Stimulated activated CD8-positive, alpha-beta memory T cell treated with anti-CD3 and anti-CD28 coated beads, Interleukin-4, amount 100 ng/mL, for 48 hours (primary cell): ENCODE data around the gene TRIM17.
A peak's percentile ranks its signal among the peaks of the same experiment; 100 is the strongest.
"Not testable (repeated sequence)": the region's sequence is repeated elsewhere in the genome, so short reads cannot be mapped to it uniquely, and the experiment has no call there.

Source experiments
- DNase-seq: peaks from one replicate; pipeline ENCODE4 v3.0.0-alpha.2; 2020

Gene TRIM17

GRCh38 chr1:228448372-228448771 is 31.7 kb upstream of the TRIM17 start:
- DNase-seq, result no peak

GRCh38 chr1:228446852-228447251 is 30.2 kb upstream of the TRIM17 start:
- DNase-seq, result no peak

- peak; percentile 64 for DNase-seq
Measured at GRCh38 chr1:228445843-228446650, 29.4 kb upstream of the TRIM17 start.

- DNase-seq, result no peak
Measured at GRCh38 chr1:228445490-228445842, 28.8 kb upstream of the TRIM17 start.

- no peak for DNase-seq
Measured at GRCh38 chr1:228443395-228443794, 26.7 kb upstream of the TRIM17 start.

DNA sequence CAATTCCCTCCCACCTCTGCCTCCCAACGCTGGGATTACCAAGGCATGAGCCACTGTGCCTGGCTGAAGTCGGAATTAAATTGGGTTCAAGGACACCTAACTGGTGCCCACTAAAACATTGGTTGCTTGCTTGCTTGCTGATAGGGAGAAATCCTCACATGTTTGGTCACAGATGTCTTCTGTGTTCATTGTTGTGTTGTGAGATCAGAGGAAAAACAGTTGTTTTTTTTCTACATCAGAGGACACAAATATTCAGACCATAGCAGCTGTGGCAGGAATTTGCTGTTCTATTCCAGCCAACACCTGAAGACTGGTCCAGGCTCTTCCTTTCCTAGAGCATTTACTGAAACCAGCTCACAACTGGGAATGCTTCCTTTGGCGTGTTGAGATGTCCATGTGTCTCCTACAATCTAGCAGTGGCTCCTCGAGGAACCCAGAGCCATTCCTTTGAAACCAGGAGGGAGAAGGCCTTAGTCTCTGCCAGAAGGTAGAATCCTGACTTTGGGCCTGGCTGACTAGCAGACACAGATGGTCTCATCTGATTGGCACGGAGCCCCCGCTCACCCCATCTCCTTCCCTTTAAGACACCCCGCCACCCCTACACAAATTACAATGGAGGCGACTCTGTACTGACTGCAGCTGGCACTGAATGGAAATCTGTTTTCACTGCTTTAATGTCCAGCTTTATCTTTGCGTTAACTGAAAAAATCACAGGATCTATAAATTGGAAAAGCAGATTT is 24.3 kb upstream of the TRIM17 start:
- no peak for DNase-seq

GRCh38 chr1:228438266-228438665 is 21.6 kb upstream of the TRIM17 start:
- no peak for DNase-seq

DNA sequence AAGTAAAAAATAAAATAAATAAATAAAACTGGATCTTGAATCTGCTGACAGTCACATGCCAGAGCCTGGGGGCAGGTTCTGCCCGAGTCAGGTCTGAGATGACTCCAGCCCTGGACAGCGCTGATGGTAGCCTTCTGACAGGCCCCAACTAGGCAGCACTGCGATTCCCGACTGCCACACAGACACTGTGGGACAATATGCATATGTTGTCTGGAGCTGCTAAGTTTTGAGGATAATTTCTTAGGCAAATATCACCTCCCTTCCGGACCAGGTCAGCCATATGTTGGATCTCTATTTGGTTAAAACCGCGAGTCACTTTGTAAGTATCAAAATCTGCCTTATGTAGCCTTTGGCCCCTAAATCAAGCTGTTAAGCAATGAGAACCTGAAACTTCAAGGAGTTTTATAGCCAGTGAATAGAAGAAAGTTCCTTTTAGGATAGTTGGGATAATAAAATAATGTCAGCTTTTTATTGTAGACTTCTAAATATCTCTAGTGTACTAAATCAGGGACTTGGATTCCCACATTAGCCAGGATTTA is 20.8 kb upstream of the TRIM17 start:
- no peak for DNase-seq

- DNase-seq, result no peak
Measured at GRCh38 chr1:228434689-228435088, 18.0 kb upstream of the TRIM17 start.

DNA sequence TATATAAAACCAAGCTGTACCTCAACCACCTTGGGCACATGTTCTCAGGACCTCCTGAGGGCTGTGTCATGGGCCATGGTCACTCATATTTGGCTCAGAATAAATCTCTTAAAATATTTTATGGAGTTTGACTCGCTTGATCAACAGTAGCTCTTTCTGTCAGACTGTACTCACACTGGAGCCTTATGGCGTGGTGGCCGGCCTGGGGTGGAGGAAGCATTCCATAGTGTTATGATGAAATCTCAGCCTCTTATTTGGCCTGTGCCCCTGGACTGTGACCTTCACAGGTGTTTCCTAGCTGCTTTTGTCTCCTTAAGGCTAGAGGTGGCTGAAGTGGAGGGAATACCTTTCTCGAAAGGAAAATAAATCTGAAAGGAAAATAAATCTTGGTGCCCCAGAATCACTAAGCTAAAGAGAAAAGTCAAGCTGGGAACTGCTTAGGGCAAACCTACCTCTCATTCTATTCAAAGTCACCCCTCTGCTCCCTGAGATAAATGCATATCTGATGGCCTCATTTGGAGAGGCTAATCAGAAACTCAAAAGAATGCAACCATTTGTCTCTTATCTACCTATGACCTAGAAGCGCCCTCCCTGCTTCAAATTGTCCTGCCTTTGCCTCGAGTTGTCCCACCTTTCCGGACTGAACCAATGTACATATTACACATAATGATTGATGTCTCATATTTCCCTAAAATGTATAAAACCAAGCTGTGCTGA is 16.8 kb upstream of the TRIM17 start:
- DNase-seq, result not testable (repeated sequence)

GRCh38 chr1:228430243-228430642 is 13.6 kb upstream of the TRIM17 start:
- no peak for DNase-seq

GRCh38 chr1:228429698-228430097 is 13.0 kb upstream of the TRIM17 start:
- no peak for DNase-seq

- no peak for DNase-seq
Measured at GRCh38 chr1:228429007-228429406, 12.3 kb upstream of the TRIM17 start.

DNA sequence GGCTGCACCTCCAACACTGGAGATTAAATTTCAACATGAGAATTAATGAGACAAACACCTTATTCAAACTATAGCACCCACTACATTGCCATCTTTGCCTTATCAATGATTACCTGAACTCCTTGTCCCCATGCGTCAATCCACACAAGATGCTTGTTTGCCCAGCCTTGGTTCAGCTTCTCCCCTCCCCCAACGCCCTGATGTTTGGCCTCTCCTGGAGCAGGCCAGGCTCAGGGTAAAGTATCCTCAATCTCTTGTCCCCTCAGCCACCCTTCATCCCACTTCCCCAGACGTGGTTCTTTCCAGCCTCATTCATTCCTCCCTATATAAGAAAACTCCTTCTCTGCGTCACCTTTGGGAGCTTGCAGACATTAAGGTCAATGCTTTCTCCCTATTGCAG is 11.8 kb upstream of the TRIM17 start:
- no peak for DNase-seq

- no peak for DNase-seq
Measured at GRCh38 chr1:228426518-228427175, 10.0 kb upstream of the TRIM17 start.

- DNase-seq, result no peak
Measured at GRCh38 chr1:228424685-228425660, 8.3 kb upstream of the TRIM17 start.

- no peak for DNase-seq
Measured at GRCh38 chr1:228423404-228424053, 6.9 kb upstream of the TRIM17 start.

DNA sequence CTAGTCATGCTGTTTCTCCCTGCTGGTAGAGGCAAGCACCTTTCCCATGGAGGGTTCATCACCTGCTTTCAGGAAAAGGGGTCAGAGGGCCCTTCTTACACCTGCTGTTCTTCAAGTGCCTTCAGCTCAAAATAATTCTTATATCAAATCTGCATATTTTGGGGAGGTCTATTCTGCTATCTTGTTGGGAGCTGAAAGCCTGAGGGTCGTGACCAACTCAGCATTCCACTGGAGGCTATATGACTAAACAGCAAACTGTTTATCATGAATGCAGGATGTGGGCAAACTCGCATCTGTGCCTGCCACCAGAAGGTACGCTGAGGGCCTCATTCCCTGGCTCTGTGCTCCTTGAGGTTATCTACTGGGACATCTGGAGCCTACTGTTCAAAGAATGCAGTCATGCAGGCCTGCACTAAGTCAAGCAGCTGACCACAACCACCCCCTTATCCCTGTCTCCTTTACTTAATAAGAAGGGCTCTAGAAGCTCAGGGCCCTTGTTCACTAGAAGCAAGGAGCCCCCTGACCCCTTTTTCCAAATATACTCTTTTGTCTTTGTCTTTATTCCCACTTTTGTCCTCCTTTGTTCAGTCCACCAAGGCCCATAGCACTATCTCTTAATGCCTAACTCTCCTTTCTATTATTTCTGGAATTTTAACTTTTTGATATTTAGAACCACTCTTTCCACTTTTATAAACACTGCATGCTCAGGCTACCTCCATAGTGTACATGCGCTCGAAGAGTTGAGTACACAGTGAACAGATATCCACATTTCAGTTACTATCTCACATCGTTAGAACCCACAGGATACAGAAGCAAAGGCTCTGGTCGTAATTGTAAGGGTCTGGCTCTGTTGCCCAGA is 4.5 kb upstream of the TRIM17 start:
- no peak for DNase-seq

GRCh38 chr1:228417483-228418203 is 982 bp upstream of the TRIM17 start:
- DNase-seq, result no peak
